ENCODE data around the gene LRRC53.

DNA sequence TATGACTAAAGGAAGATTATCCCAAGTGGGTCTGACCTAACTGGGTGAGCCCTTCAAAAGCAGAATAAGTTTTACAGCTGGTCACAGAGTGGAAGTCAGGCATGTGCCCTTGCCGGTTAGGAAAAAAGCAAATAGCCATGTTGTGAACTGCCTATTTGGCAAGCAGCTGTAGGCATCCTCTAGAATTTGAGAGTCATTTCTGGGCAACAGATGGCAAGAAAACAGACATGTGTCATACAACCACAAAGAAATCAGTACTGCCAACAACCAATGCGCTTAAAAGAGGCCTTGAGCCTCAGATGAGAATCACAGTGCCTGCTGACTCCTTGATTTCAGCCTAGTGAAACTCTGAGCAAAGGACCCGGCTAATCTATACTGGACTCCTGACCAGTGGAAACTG, 26.8 kb downstream of the LRRC53 start:
- TF ChIP-seq RAD21 (CRISPR knock-in tag; conservative IDR thresholded peaks at IDR 0.05 in 1 of 2, IDR thresholded peaks at IDR 0.05 in 1 of 2), result no peak
- no peak for TF ChIP-seq BRD4 (IDR thresholded peaks at IDR 0.05)
- TF ChIP-seq CHD1 (IDR thresholded peaks at IDR 0.05; ENCODE audit: low read length), result no peak
- TF ChIP-seq, protein P1, sequence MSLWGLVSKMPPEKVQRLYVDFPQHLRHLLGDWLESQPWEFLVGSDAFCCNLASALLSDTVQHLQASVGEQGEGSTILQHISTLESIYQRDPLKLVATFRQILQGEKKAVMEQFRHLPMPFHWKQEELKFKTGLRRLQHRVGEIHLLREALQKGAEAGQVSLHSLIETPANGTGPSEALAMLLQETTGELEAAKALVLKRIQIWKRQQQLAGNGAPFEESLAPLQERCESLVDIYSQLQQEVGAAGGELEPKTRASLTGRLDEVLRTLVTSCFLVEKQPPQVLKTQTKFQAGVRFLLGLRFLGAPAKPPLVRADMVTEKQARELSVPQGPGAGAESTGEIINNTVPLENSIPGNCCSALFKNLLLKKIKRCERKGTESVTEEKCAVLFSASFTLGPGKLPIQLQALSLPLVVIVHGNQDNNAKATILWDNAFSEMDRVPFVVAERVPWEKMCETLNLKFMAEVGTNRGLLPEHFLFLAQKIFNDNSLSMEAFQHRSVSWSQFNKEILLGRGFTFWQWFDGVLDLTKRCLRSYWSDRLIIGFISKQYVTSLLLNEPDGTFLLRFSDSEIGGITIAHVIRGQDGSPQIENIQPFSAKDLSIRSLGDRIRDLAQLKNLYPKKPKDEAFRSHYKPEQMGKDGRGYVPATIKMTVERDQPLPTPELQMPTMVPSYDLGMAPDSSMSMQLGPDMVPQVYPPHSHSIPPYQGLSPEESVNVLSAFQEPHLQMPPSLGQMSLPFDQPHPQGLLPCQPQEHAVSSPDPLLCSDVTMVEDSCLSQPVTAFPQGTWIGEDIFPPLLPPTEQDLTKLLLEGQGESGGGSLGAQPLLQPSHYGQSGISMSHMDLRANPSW (CRISPR knock-in tag; IDR thresholded peaks at IDR 0.05), result no peak
- no peak for TF ChIP-seq ZNF707 (CRISPR knock-in tag; conservative IDR thresholded peaks at IDR 0.05)
- TF ChIP-seq, protein P2, sequence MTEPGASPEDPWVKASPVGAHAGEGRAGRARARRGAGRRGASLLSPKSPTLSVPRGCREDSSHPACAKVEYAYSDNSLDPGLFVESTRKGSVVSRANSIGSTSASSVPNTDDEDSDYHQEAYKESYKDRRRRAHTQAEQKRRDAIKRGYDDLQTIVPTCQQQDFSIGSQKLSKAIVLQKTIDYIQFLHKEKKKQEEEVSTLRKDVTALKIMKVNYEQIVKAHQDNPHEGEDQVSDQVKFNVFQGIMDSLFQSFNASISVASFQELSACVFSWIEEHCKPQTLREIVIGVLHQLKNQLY (CRISPR knock-in tag; conservative IDR thresholded peaks at IDR 0.05), result no peak
- no peak for TF ChIP-seq POLR2A (conservative IDR thresholded peaks at IDR 0.05)
- TF ChIP-seq TCF3 (CRISPR knock-in tag; IDR thresholded peaks at IDR 0.05), result no peak
- TF ChIP-seq RBFOX2 (IDR thresholded peaks at IDR 0.05; ENCODE audit: low read depth, low read length), result no peak
- TF ChIP-seq, protein P3, sequence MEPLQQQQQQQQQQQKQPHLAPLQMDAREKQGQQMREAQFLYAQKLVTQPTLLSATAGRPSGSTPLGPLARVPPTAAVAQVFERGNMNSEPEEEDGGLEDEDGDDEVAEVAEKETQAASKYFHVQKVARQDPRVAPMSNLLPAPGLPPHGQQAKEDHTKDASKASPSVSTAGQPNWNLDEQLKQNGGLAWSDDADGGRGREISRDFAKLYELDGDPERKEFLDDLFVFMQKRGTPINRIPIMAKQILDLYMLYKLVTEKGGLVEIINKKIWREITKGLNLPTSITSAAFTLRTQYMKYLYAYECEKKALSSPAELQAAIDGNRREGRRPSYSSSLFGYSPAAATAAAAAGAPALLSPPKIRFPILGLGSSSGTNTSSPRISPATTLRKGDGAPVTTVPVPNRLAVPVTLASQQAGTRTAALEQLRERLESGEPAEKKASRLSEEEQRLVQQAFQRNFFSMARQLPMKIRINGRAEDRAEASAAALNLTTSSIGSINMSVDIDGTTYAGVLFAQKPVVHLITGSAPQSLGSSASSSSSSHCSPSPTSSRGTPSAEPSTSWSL (CRISPR knock-in tag; IDR thresholded peaks at IDR 0.05; ENCODE audit: borderline replicate concordance), result no peak
- TF ChIP-seq MAFK (IDR thresholded peaks at IDR 0.05; ENCODE audit: low read length), result no peak
- TF ChIP-seq, protein P4, sequence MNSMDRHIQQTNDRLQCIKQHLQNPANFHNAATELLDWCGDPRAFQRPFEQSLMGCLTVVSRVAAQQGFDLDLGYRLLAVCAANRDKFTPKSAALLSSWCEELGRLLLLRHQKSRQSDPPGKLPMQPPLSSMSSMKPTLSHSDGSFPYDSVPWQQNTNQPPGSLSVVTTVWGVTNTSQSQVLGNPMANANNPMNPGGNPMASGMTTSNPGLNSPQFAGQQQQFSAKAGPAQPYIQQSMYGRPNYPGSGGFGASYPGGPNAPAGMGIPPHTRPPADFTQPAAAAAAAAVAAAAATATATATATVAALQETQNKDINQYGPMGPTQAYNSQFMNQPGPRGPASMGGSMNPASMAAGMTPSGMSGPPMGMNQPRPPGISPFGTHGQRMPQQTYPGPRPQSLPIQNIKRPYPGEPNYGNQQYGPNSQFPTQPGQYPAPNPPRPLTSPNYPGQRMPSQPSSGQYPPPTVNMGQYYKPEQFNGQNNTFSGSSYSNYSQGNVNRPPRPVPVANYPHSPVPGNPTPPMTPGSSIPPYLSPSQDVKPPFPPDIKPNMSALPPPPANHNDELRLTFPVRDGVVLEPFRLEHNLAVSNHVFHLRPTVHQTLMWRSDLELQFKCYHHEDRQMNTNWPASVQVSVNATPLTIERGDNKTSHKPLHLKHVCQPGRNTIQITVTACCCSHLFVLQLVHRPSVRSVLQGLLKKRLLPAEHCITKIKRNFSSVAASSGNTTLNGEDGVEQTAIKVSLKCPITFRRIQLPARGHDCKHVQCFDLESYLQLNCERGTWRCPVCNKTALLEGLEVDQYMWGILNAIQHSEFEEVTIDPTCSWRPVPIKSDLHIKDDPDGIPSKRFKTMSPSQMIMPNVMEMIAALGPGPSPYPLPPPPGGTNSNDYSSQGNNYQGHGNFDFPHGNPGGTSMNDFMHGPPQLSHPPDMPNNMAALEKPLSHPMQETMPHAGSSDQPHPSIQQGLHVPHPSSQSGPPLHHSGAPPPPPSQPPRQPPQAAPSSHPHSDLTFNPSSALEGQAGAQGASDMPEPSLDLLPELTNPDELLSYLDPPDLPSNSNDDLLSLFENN (IDR thresholded peaks at IDR 0.05; ENCODE audit: low read depth in 2 of 2, low read length in 2 of 2), result no peak
